HUDEP-2 (cell line): Measurements from ENCODE around the gene CNTNAP1.

Experiments
- DNase-seq, 76 experiments: peaks; one replicate each; lab custom pipeline; 2025; ENCODE audit not compliant: unreplicated experiment in 76 of 76; lab: John Stamatoyannopoulos, UW

The CNTNAP1 gene

GRCh38 chr17:42669977-42670788 lies 12.1 kb upstream of the CNTNAP1 start:
- no peak for DNase-seq

GRCh38 chr17:42670789-42671657 lies 11.3 kb upstream of the CNTNAP1 start:
- no peak for DNase-seq

- peak in 1 of 76 experiments; percentile 29 for DNase-seq
These were observed 10.3 kb upstream of the CNTNAP1 start for GRCh38 chr17:42672038-42672437.

GRCh38 chr17:42673266-42673884 lies 9.0 kb upstream of the CNTNAP1 start:
- DNase-seq: peak in 3 of 76 experiments; percentile 41 to 47 (median 46)

GRCh38 chr17:42673885-42674754 lies 8.2 kb upstream of the CNTNAP1 start:
- peak in 64 of 76 experiments; percentile 14 to 76 (median 55) for DNase-seq

GRCh38 chr17:42674755-42675347 lies 7.5 kb upstream of the CNTNAP1 start:
- DNase-seq: peak in 32 of 76 experiments; percentile 12 to 67 (median 36)

- DNase-seq: peak in 9 of 76 experiments; percentile 10 to 44 (median 30)
These were observed 6.9 kb upstream of the CNTNAP1 start for GRCh38 chr17:42675348-42675964.

- DNase-seq: peak in 6 of 76 experiments; percentile 19 to 39 (median 24)
These were observed 6.3 kb upstream of the CNTNAP1 start for GRCh38 chr17:42675965-42676423.

GRCh38 chr17:42676424-42677011 lies 5.8 kb upstream of the CNTNAP1 start, which contains the start of gene PLEKHH3:
TSS of gene PLEKHH3 (minus strand) at chr17:42676994. CDS start at chr17:42676563, 431 bp downstream.
- peak in 14 of 76 experiments; percentile 41 to 88 (median 62) for DNase-seq

GRCh38 chr17:42677012-42677857 lies 5.1 kb upstream of the CNTNAP1 start:
- DNase-seq: peak in 75 of 76 experiments; percentile 89 to 100 (median 99)

- peak in 74 of 76 experiments; percentile 46 to 93 (median 83) for DNase-seq
These were observed 4.2 kb upstream of the CNTNAP1 start for GRCh38 chr17:42677921-42678781.

- peak in 51 of 76 experiments; percentile 18 to 75 (median 48) for DNase-seq
These were observed 3.3 kb upstream of the CNTNAP1 start for GRCh38 chr17:42678951-42679491.

- peak in 70 of 76 experiments; percentile 27 to 84 (median 72) for DNase-seq
These were observed 2.6 kb upstream of the CNTNAP1 start for GRCh38 chr17:42679492-42680330.

- peak in 55 of 76 experiments; percentile 21 to 76 (median 46) for DNase-seq
These were observed 2.0 kb upstream of the CNTNAP1 start for GRCh38 chr17:42680331-42680808.
